ENCODE measurements around the gene SULF2.

GRCh38 chr20:47686545-47686944 lies 98.7 kb downstream of the SULF2 start:
- no peak for TF ChIP-seq SRF (IDR thresholded peaks at IDR 0.05; ENCODE audit: low read depth)
- TF ChIP-seq CTCF (IDR thresholded peaks at IDR 0.05 in 2 of 3, conservative IDR thresholded peaks at IDR 0.05 in 1 of 3; ENCODE audit: borderline replicate concordance in 1 of 3, insufficient read depth in 1 of 3, low read depth in 2 of 3, low read length in 2 of 3), result no peak
- no peak for TF ChIP-seq REST (IDR thresholded peaks at IDR 0.05; ENCODE audit: low read depth)
- no peak for TF ChIP-seq FOSL1 (IDR thresholded peaks at IDR 0.05; ENCODE audit: low read depth)
- TF ChIP-seq JUND (IDR thresholded peaks at IDR 0.05), result no peak
- no peak for TF ChIP-seq POLR2AphosphoS5 (IDR thresholded peaks at IDR 0.05; ENCODE audit: low read depth, low read length)
- TF ChIP-seq CEBPB (IDR thresholded peaks at IDR 0.05; ENCODE audit: low read depth), result no peak
- TF ChIP-seq EZH2phosphoT487 (IDR thresholded peaks at IDR 0.05; ENCODE audit: borderline replicate concordance), result no peak
- TF ChIP-seq EGR1 (IDR thresholded peaks at IDR 0.05; ENCODE audit: low read depth), result no peak
- no peak for TF ChIP-seq MAX (IDR thresholded peaks at IDR 0.05)
- no peak for TF ChIP-seq POLR2A (IDR thresholded peaks at IDR 0.05; ENCODE audit: borderline replicate concordance, extremely low read depth, insufficient read depth, insufficient read length)
